ENCODE results near the gene DGKQ. TPM values are rescaled to one million over a fixed set of nuclear protein-coding genes. Genes with fewer than 3 reads are reported as not detected.
"Not testable (repeated sequence)": the region's sequence is repeated elsewhere in the genome, so short reads cannot be mapped to it uniquely, and the experiment has no call there.

The DGKQ gene
- total RNA-seq, 1 experiment from 2014 or later = 14.2 TPM

DNA sequence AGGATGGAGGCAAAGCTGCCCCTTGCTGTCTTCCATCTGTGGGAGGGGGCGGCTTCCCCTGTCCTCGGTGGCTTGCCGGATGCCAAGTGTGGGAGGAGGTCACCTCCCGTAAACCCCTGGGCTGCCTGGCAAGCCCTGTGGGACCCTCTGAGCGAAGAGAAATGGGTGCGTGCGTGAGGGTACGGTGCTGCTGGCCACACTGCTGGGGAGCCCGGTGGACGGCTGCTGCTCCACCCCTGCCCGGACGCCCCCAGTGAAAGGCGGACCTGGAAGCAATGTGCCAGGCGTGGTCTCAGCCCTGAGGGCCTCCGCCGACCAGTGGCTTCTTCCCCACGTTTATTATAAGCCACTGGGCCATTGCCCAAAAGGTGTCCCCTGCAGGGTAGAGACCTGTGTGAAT lies 8.9 kb upstream of the DGKQ start:
- no peak for ATAC-seq
- no peak for TF ChIP-seq EZH2phosphoT487 (IDR thresholded peaks at IDR 0.05; ENCODE audit: borderline replicate concordance, low read length)
- TF ChIP-seq EZH2 (IDR thresholded peaks at IDR 0.05; ENCODE audit: low read length, unreplicated experiment) = no peak
- TF ChIP-seq, protein P1, sequence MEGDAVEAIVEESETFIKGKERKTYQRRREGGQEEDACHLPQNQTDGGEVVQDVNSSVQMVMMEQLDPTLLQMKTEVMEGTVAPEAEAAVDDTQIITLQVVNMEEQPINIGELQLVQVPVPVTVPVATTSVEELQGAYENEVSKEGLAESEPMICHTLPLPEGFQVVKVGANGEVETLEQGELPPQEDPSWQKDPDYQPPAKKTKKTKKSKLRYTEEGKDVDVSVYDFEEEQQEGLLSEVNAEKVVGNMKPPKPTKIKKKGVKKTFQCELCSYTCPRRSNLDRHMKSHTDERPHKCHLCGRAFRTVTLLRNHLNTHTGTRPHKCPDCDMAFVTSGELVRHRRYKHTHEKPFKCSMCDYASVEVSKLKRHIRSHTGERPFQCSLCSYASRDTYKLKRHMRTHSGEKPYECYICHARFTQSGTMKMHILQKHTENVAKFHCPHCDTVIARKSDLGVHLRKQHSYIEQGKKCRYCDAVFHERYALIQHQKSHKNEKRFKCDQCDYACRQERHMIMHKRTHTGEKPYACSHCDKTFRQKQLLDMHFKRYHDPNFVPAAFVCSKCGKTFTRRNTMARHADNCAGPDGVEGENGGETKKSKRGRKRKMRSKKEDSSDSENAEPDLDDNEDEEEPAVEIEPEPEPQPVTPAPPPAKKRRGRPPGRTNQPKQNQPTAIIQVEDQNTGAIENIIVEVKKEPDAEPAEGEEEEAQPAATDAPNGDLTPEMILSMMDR (conservative IDR thresholded peaks at IDR 0.05; ENCODE audit: low read depth, low read length) = no peak
- no peak overlapping the region for H3K27ac ChIP-seq (ENCODE audit: low read length)
- no peaks in the 10 kb centered on the region for H3K9me3 ChIP-seq (ENCODE audit: low read length)
- H3K4me3 ChIP-seq (ENCODE audit: low read length) = no peak overlapping the region
- no peaks in the 10 kb centered on the region for H3F3A ChIP-seq (ENCODE audit: low read length, unreplicated experiment)
- H3K4me2 ChIP-seq (ENCODE audit: low read length) = no peak overlapping the region
- ChIA-PET POLR2A (ENCODE audit: unreplicated experiment) (no interaction called here), CTCF (no interaction called here)
- no peaks in the 10 kb centered on the region for H4K20me1 ChIP-seq (ENCODE audit: low read length)
- H3K27me3 ChIP-seq (ENCODE audit: low read length) = no peaks in the 10 kb centered on the region
- H3K4me1 ChIP-seq (ENCODE audit: insufficient read depth, low read length) = peaks cover 13% of the 10 kb centered on the region; the same call in 1 of the 2 replicates
- no peaks in the 10 kb centered on the region for H3K36me3 ChIP-seq (ENCODE audit: low read depth, low read length)
- H3K9me2 ChIP-seq (replicated peaks; ENCODE audit: low read length) = no peaks in the 10 kb centered on the region
- no peak overlapping the region for H2AFZ ChIP-seq (ENCODE audit: low read length)
- no peak overlapping the region for H3K9ac ChIP-seq (ENCODE audit: low read length)
- BruUV-seq (replicated peaks) = no TSS peak
- DNase-seq = no peak
- H3K79me2 ChIP-seq (ENCODE audit: low read length) = no peaks in the 10 kb centered on the region
- intact Hi-C loops (cut with micrococcal nuclease) = no loop called here

DNA sequence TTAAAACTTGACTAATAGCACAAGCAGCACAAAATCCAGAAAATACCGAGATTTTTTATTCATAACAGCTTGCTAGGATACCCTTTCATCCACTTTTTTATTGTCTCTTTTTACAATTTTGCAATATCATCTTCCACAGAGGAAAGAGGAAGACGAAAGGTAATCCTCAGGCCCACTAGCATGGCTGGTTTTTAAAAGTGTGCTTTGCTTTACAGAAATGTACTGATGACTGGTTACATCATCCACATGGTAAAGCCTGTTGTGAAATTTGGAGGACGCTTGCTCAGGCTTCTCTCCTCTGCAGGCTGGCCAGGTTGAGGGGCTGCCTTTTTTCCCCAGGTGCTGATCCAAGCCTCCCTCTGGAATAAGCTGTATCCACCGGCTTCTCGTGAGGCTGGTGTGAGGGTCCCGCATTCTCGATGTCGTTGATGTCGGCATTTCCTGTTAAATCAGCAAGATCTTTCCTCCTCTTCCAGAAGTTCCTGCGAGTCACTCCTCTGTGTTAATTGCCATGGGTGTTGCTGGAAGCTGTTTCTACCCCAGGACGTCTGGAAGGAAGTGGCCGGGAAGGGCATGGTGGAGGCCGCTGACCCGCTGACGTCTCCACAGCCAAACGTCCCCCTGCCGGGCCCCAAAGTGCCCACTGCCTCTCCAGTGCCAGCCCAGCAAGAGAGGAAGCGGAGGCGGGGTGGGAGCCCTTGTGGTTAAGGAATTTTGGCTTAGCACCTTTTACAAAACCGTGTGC lies 5.8 kb upstream of the DGKQ start:
- Histone ChIP-seq H3K27me3 (ENCODE audit: low read length) (no peaks in the 10 kb centered on the region), H3K4me2 (ENCODE audit: low read length) (no peak overlapping the region), H3K4me1 (ENCODE audit: insufficient read depth, low read length) (no peaks in the 10 kb centered on the region), H3K27ac (ENCODE audit: low read length) (no peak overlapping the region), H3K4me3 (ENCODE audit: low read length) (no peak overlapping the region), H3K9me2 (replicated peaks; ENCODE audit: low read length) (no peaks in the 10 kb centered on the region), H2AFZ (ENCODE audit: low read length) (no peak overlapping the region), H3K36me3 (ENCODE audit: low read depth, low read length) (no peaks in the 10 kb centered on the region), H4K20me1 (ENCODE audit: low read length) (no peaks in the 10 kb centered on the region), H3K9me3 (ENCODE audit: low read length) (no peaks in the 10 kb centered on the region), H3F3A (ENCODE audit: low read length, unreplicated experiment) (no peaks in the 10 kb centered on the region), H3K9ac (ENCODE audit: low read length) (no peak overlapping the region), H3K79me2 (ENCODE audit: low read length) (no peaks in the 10 kb centered on the region)
- no peak for TF ChIP-seq EZH2 (IDR thresholded peaks at IDR 0.05; ENCODE audit: low read length, unreplicated experiment)
- no peak for TF ChIP-seq EZH2phosphoT487 (IDR thresholded peaks at IDR 0.05; ENCODE audit: borderline replicate concordance, low read length)
- TF ChIP-seq, protein P1 (conservative IDR thresholded peaks at IDR 0.05; ENCODE audit: low read depth, low read length) = no peak
- BruUV-seq (replicated peaks) = no TSS peak
- ChIA-PET CTCF (no interaction called here), POLR2A (ENCODE audit: unreplicated experiment) (no interaction called here)
- ATAC-seq (no peak), DNase-seq (no peak)
- intact Hi-C loops (cut with micrococcal nuclease) = no loop called here

DNA sequence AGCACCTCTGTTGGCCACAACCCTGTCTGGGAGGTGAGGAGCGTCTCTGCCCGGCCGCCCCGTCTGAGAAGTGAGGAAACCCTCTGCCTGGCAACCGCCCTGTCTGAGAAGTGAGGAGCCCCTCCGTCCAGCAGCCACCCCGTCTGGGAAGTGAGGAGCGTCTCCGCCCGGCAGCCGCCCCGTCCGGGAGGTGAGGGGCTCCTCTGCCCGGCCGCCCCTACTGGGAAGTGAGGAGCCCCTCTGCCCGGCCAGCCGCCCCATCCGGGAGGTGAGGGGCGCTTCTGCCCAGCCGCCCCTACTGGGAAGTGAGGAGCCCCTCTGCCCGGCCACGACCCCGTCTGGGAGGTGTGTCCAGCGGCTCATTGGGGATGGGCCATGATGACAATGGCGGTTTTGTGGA lies 2.6 kb upstream of the DGKQ start:
- H3K36me3 ChIP-seq (ENCODE audit: low read depth, low read length); DNase-seq; H3K4me2 ChIP-seq (ENCODE audit: low read length); CTCF ChIA-PET; H4K20me1 ChIP-seq (ENCODE audit: low read length); H2AFZ ChIP-seq (ENCODE audit: low read length); BruUV-seq (replicated peaks); H3F3A ChIP-seq (ENCODE audit: low read length, unreplicated experiment); H3K4me3 ChIP-seq (ENCODE audit: low read length); H3K9me3 ChIP-seq (ENCODE audit: low read length); H3K27me3 ChIP-seq (ENCODE audit: low read length); ATAC-seq; H3K79me2 ChIP-seq (ENCODE audit: low read length); H3K27ac ChIP-seq (ENCODE audit: low read length); H3K9me2 ChIP-seq (replicated peaks; ENCODE audit: low read length); H3K9ac ChIP-seq (ENCODE audit: low read length); POLR2A ChIA-PET (ENCODE audit: unreplicated experiment); intact Hi-C loops (cut with micrococcal nuclease): not testable (repeated sequence)
- H3K4me1 ChIP-seq (ENCODE audit: insufficient read depth, low read length) = peaks cover 15% of the 10 kb centered on the region

All from PC-3 (cell line).